Spleen (tissue), 11 donors: ENCODE results near the gene DNAJB1. TPM values are rescaled to one million over a fixed set of nuclear protein-coding genes. Genes with fewer than 3 reads are reported as not detected.
"Not testable (repeated sequence)": the region's sequence is repeated elsewhere in the genome, so short reads cannot be mapped to it uniquely, and the experiment has no call there.

Source experiments
- DNase-seq: peaks from one replicate; pipeline ENCODE4 v3.0.0-alpha.2; 2020
- H3K27ac ChIP-seq, 8 donors: fragments of 200-600 bp; sonication (generic) in 7 of 8; 1 replicate in 4 of 8; 2 replicates in 4 of 8; pipeline versions ENCODE4 v1.5.0 to v1.8.0; 2016 to 2021; ENCODE audit warnings: inconsistent platforms in 4 of 8, mild to moderate bottlenecking in 4 of 8, moderate library complexity in 1 of 8
- H3K27me3 ChIP-seq, 7 donors: fragments of 200-600 bp; sonication (generic) in 6 of 7; replicated peaks in 1 of 7; 1 replicate in 4 of 7; 2 replicates in 3 of 7; pipeline versions ENCODE4 v1.5.0 to v1.8.0; 2016 to 2021; ENCODE audit warnings: inconsistent platforms in 3 of 7, mild to moderate bottlenecking in 1 of 7
- H3K36me3 ChIP-seq, 6 donors: fragments of 200-600 bp; sonication (generic) in 5 of 6; 1 replicate in 4 of 6; 2 replicates in 2 of 6; pipeline versions ENCODE4 v1.5.0 to v1.8.0; 2016 to 2021; ENCODE audit warnings: inconsistent platforms in 2 of 6
- H3K4me1 ChIP-seq, 6 donors: fragments of 200-600 bp; sonication (generic) in 5 of 6; 1 replicate in 3 of 6; 2 replicates in 3 of 6; pipeline versions ENCODE4 v1.5.0 to v1.8.0; 2016 to 2021; ENCODE audit warnings: inconsistent platforms in 3 of 6
- H3K4me3 ChIP-seq, 8 donors: fragments of 200-600 bp; sonication (generic) in 7 of 8; 1 replicate in 4 of 8; 2 replicates in 4 of 8; pipeline versions ENCODE4 v1.5.0 to v1.8.0; 2016 to 2021; ENCODE audit warnings: inconsistent platforms in 4 of 8, mild to moderate bottlenecking in 4 of 8, moderate library complexity in 2 of 8
- H3K9me3 ChIP-seq, 8 donors: fragments of 200-600 bp; sonication (generic) in 7 of 8; 1 replicate in 4 of 8; 2 replicates in 4 of 8; pipeline versions ENCODE4 v1.5.0 to v1.8.0; 2016 to 2021; ENCODE audit warnings: inconsistent platforms in 4 of 8
- POLR2A ChIP-seq, 3 donors: fragments of 450-650 bp; IDR thresholded peaks; one replicate each; pipeline ENCODE4 v1.5.1; 2017; ENCODE audit warnings: antibody characterized with exemption in 3 of 3, mild to moderate bottlenecking in 1 of 3
- POLR2AphosphoS5 ChIP-seq, 3 donors: sonication (generic); formaldehyde crosslinking; IDR thresholded peaks; one replicate each; pipeline ENCODE4 v1.5.1; 2017; ENCODE audit warnings: antibody characterized with exemption in 3 of 3
- WGBS, 5 donors: extraction: QIAGEN DNeasy Blood & Tissue Kit in 3 of 5; methylation state at CpG; one replicate each; pipeline versions ENCODE4 v1.1.5 to v1.1.7; 2013 to 2018; 5-methylcytosine and 5-hydroxymethylcytosine counted together
- intact Hi-C: fragments of 100-400 bp; cut with DNase I; formaldehyde crosslinking; loops from one replicate; pipeline ENCODE4 v1.15.0; 2023; ENCODE audit warnings: low total_unique reads
- polyA plus RNA-seq, 3 donors: library from polyadenylated mRNA; stranded (reverse); fragments of 200-250 nt; gene quantifications; one replicate each; pipeline ENCODE4 v1.2.1, GENCODE V29; 2013
- total RNA-seq, 7 donors: library from RNA; depleted of rRNA in 3 of 7; stranded (reverse); fragments of >200 nt in 3 of 7; fragmentation: NEBNext Ultra II Directional in 4 of 7; extraction: Animal tissue kit (Norgen Biotek cat#: 25700) in 4 of 7; gene quantifications; one replicate each; pipeline versions ENCODE4 v1.1.0 to v1.2.1, GENCODE V29; 2016 to 2021
- TF ChIP-seq, protein P1 (sequence below), 11 experiments: fragments of 200-600 bp in 7 of 11; fragments of 450-650 bp in 4 of 11; sonication (generic) in 4 of 11; IDR thresholded peaks in 8 of 11; conservative IDR thresholded peaks in 3 of 11; 1 replicate in 7 of 11; 2 replicates in 4 of 11; pipeline versions ENCODE4 v1.4.0 to v1.8.0; 2016 to 2021; ENCODE audit warnings: antibody characterized with exemption in 11 of 11, inconsistent platforms in 4 of 11, mild to moderate bottlenecking in 1 of 11
- donor health status: healthy with polysubstance abuse.
- donor health status: DM: no; HTN: no; CAD: no; lungs with moderate emphysema.
- donor health status: DM: no; HTN: no; CAD: no.
- donor health status: Bipolar disorder and iron deficiency.
- donor health status: healthy.
- donor health status: DM: no; HTN: no; CAD: no.
- donor health status: DM: yes; HTN: yes; CAD: no.

DNAJB1 gene
- total and polyA plus RNA-seq, 10 donors, result 12.6 to 157 (median 39.3) TPM

DNA sequence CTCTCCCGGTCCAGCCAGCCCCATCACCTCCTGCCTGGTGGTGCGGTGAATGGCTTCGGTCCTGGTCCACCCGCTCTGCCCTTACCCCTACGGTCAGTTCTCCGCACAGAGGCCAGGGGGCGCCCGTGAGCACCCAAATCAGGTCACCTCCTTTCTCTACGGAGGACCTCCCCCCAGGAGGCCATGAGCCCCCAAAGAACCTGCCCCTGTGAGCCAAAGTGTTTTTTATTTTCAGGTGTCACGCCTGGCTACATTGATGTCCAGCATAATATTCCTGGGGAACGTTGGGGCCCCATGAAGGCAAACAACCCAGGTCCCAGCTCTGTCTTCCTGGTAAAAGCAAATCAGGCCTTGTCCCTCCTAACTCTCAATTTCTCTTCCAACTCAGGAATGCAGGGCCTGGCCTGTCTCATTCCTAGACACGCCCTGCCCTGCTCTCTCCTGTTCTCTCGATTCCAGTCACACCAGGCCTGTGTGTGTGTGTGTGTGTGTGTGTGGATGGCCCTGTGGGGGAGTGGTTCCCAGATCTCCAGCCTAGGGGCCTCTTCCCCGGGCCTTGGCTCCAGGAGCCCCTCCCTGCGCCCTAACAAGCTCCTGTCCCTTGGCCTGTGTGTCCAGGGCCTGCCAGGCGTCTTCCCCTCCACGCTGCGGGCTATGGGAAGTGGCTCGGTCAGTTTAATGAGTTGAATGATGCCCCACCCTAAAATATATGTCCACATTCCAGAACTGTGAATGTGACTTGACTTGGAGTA, 12.5 kb downstream of the DNAJB1 start:
- TF ChIP-seq, protein P1, sequence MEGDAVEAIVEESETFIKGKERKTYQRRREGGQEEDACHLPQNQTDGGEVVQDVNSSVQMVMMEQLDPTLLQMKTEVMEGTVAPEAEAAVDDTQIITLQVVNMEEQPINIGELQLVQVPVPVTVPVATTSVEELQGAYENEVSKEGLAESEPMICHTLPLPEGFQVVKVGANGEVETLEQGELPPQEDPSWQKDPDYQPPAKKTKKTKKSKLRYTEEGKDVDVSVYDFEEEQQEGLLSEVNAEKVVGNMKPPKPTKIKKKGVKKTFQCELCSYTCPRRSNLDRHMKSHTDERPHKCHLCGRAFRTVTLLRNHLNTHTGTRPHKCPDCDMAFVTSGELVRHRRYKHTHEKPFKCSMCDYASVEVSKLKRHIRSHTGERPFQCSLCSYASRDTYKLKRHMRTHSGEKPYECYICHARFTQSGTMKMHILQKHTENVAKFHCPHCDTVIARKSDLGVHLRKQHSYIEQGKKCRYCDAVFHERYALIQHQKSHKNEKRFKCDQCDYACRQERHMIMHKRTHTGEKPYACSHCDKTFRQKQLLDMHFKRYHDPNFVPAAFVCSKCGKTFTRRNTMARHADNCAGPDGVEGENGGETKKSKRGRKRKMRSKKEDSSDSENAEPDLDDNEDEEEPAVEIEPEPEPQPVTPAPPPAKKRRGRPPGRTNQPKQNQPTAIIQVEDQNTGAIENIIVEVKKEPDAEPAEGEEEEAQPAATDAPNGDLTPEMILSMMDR (IDR thresholded peaks at IDR 0.05 in 8 of 11, conservative IDR thresholded peaks at IDR 0.05 in 3 of 11), result peak; percentile 51 to 86 (median 72)
- TF ChIP-seq POLR2AphosphoS5 (IDR thresholded peaks at IDR 0.05), result no peak
- intact Hi-C loops, result no loop called here
- Histone ChIP-seq H3K36me3 (no peaks in the 10 kb centered on the region), H3K9me3 (no peaks in the 10 kb centered on the region), H3K27ac (peak overlapping the region in 3 of 8 donors; percentile 33 to 80 (median 37)), H3K27me3 (peaks cover 0 to 7% (median 0%) of the 10 kb centered on the region in 7 donors), H3K4me1 (peaks cover 0 to 63% (median 25%) of the 10 kb centered on the region in 6 donors), H3K4me3 (no peak overlapping the region)
- 41 to 51% (median 48%) methylated on average over 16 to 19 of the region's 19 CpGs for WGBS, 5 donors
- DNase-seq, result peak; percentile 92

DNA sequence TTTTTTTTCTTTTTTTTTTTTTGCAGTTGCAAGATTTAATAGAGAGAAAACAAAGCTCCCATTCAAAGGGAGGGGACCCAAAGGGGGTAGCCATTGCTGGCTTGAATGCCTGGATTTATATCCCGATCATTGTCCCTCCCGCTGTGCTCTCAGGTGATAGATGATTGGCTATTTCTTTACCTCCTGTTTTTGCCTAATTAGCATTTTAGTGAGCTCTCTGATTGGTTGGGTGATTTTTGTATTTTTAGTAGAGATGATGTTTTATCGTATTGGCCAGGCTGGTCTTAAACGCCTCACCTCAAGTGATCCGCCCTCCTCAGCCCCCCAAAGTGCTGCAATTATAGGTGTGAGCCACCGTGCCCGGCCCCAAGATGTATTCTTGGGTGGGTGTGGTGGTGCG, 13.6 kb downstream of the DNAJB1 start:
- H3K27ac ChIP-seq, intact Hi-C loops, H3K4me3 ChIP-seq, H3K9me3 ChIP-seq, H3K36me3 ChIP-seq, DNase-seq, H3K27me3 ChIP-seq: not testable (repeated sequence)
- 90 to 96% (median 93%) methylated on average over 8 of the region's 8 CpGs for WGBS, 5 donors
- peaks cover 0 to 52% (median 20%) of the 10 kb centered on the region in 6 donors for H3K4me1 ChIP-seq

DNA sequence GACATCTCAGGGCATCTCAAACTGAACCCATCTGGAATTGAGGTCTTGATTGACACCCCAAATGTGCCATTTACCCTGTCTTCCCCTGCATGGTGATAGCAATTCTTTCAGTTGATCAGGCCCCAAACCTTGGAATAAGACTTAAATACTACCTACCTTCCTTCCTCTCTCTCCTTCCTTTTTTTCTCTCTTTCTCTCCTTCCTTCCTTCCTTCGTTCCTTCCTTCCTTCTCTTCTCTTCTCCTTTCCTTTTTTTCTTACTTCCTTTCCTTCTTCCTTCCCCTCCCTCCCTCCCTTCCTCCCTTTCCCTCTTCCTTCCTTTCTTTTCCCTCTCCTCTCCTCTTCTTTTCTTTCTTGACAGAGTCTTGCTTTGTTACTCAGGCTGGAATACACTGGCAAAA, 14.9 kb downstream of the DNAJB1 start:
- H3K4me1 ChIP-seq, result peaks cover 0 to 40% (median 15%) of the 10 kb centered on the region in 6 donors
- H3K27me3 ChIP-seq, result peaks cover 0 to 7% (median 0%) of the 10 kb centered on the region in 7 donors
- intact Hi-C loops, result no loop called here
- H3K4me3 ChIP-seq, result no peak overlapping the region
- WGBS, 5 donors, result 16 to 55% (median 41%) methylated on average over 1 of the region's 1 CpG
- H3K9me3 ChIP-seq, result no peaks in the 10 kb centered on the region
- DNase-seq, result no peak
- H3K36me3 ChIP-seq, result no peaks in the 10 kb centered on the region
- TF ChIP-seq POLR2AphosphoS5 (IDR thresholded peaks at IDR 0.05), result no peak
- no peak for TF ChIP-seq POLR2A (IDR thresholded peaks at IDR 0.05)
- TF ChIP-seq, protein P1 (IDR thresholded peaks at IDR 0.05 in 8 of 11, conservative IDR thresholded peaks at IDR 0.05 in 3 of 11), result no peak
- H3K27ac ChIP-seq, result no peak overlapping the region

DNA sequence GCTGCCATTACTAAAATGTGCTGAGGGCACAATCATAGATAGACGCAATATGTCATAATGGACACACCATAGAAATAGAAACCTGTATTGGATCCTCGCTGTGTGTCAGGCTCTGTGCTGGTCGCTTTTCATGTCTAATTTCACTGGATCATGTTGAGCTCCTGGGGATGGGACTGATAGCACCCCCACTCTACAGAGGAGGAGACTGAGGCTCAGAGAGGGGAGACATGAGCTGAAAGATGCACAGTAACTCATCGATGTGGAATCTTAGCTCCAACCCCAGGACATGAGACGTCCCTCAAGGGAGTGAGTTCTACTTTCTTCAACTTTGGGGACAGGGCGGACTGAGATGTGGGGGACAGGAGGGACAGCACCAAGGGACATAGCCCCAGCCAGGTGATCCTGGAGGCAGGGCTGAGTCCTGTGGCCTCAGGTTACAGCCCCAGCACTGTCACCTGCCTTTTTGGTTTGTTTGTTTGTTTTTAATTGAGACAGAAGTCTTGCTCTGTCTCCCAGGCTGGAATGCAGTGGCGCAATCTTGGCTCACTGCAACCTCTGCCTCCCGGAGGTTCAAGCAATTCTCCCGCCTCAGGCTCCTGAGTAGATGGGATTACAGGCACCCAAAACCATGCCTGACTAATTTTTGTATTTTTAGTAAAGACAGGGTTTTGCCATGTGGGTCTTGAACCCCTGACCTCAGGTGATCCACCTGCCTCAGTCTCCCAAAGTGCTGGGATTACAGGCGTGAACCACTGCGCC, 15.7 kb downstream of the DNAJB1 start:
- intact Hi-C loops, result no loop called here
- no peaks in the 10 kb centered on the region for H3K9me3 ChIP-seq
- no peak for TF ChIP-seq POLR2AphosphoS5 (IDR thresholded peaks at IDR 0.05)

More for the DNA sequence above, 15.7 kb downstream of the DNAJB1 start:
- WGBS, 5 donors, result 78 to 90% (median 83%) methylated on average over 10 to 11 of the region's 11 CpGs
- Histone ChIP-seq H3K4me3 (no peak overlapping the region), H3K27ac (no peak overlapping the region), H3K36me3 (no peaks in the 10 kb centered on the region), H3K27me3 (peaks cover 0 to 7% (median 0%) of the 10 kb centered on the region in 7 donors), H3K4me1 (peaks cover 6 to 40% (median 19%) of the 10 kb centered on the region in 6 donors)
- DNase-seq, result no peak
